Natural killer cell treated with Interleukin-12 subunit alpha and Interleukin-12 subunit beta and Interleukin-15 and Interleukin-18, amount 100 ng/mL, for 72 hours (primary cell): Measurements from ENCODE around the gene YPEL4. TPM values are rescaled to one million over a fixed set of nuclear protein-coding genes. Genes with fewer than 3 reads are reported as not detected.
"Not testable (repeated sequence)": the region's sequence is repeated elsewhere in the genome, so short reads cannot be mapped to it uniquely, and the experiment has no call there.

Source experiments
- ATAC-seq, 2 donors: fragments of 150-1000 bp; cut with Tn5 transposase in 1 of 2; sonication (Bioruptor Pico), chemical (Tn5 transposase) in 1 of 2; 2 replicates each; pipeline ENCODE4 v1.10.0; 2021
- DNase-seq: peaks from one replicate; pipeline ENCODE4 v3.0.0; 2022; ENCODE audit warnings: low spot score
- H3K27ac Mint-ChIP-seq, 2 donors: 1 replicate in 1 of 2; 2 replicates in 1 of 2; pipeline ENCODE4 v1.8.0; 2022; ENCODE audit warnings: mixed read lengths in 2 of 2, mild to moderate bottlenecking in 1 of 2, moderate library complexity in 1 of 2
- H3K27me3 Mint-ChIP-seq, 2 donors: 1 replicate in 1 of 2; 2 replicates in 1 of 2; pipeline ENCODE4 v1.8.0; 2022; ENCODE audit warnings: mixed read lengths in 2 of 2
- H3K36me3 Mint-ChIP-seq: one replicate; pipeline ENCODE4 v1.8.0; 2022; ENCODE audit warnings: mixed read lengths
- H3K4me1 Mint-ChIP-seq, 2 donors: 1 replicate in 1 of 2; 2 replicates in 1 of 2; pipeline ENCODE4 v1.8.0; 2022; ENCODE audit warnings: low read depth in 2 of 2, mixed read lengths in 2 of 2, mild to moderate bottlenecking in 1 of 2
- H3K4me3 Mint-ChIP-seq: one replicate; pipeline ENCODE4 v1.8.0; 2022; ENCODE audit warnings: mixed read lengths
- H3K9me3 Mint-ChIP-seq: 2 replicates; pipeline ENCODE4 v1.8.0; 2022; ENCODE audit warnings: mixed read lengths
- total RNA-seq, 2 donors: library from RNA; stranded (reverse); gene quantifications; one replicate each; pipeline ENCODE4 v1.2.3, GENCODE V29; 2022

YPEL4 gene
- not detected for total RNA-seq

GRCh38 chr11:57649826-57650738, at the start of gene YPEL4:
TSS of gene YPEL4 (minus strand) at chr11:57649912. CDS start at chr11:57647107, 2,805 bp downstream.
- Mint-ChIP-seq H3K4me3 (peak within 1 kb of the TSS; percentile 82), H3K27me3 (peaks cover 30 to 33% of the 10 kb centered on the region in 2 donors)
- ATAC-seq: peak; percentile 84 to 85

GRCh38 chr11:57698843-57699365, 49.2 kb upstream of the YPEL4 start:
- Mint-ChIP-seq H3K27me3 (no peaks in the 10 kb centered on the region), H3K4me3 (no peak overlapping the region), H3K36me3 (peaks cover 29% of the 10 kb centered on the region), H3K9me3 (no peaks in the 10 kb centered on the region), H3K27ac (no peak overlapping the region), H3K4me1 (no peaks in the 10 kb centered on the region)
- ATAC-seq: no peak
- no peak for DNase-seq

More at GRCh38 chr11:57649826-57650738, at the start of gene YPEL4:
- peaks cover 30 to 45% of the 10 kb centered on the region in 2 donors for H3K4me1 Mint-ChIP-seq
- H3K9me3 Mint-ChIP-seq: no peaks in the 10 kb centered on the region
- H3K36me3 Mint-ChIP-seq: no peaks in the 10 kb centered on the region
- DNase-seq: peak; percentile 71
- peak within 1 kb of the TSS in 1 of 2 donors; percentile 18 for H3K27ac Mint-ChIP-seq

GRCh38 chr11:57690474-57690873, 40.8 kb upstream of the YPEL4 start:
- not testable (repeated sequence) for H3K27ac Mint-ChIP-seq, ATAC-seq, H3K9me3 Mint-ChIP-seq, H3K4me3 Mint-ChIP-seq, H3K27me3 Mint-ChIP-seq, DNase-seq
- peaks cover 0 to 14% of the 10 kb centered on the region in 2 donors for H3K4me1 Mint-ChIP-seq
- peaks cover 31% of the 10 kb centered on the region for H3K36me3 Mint-ChIP-seq

GRCh38 chr11:57681168-57681567, 31.5 kb upstream of the YPEL4 start:
- no peaks in the 10 kb centered on the region for H3K27me3 Mint-ChIP-seq
- no peak overlapping the region for H3K4me3 Mint-ChIP-seq
- ATAC-seq (no peak), DNase-seq (no peak)
- no peaks in the 10 kb centered on the region for H3K9me3 Mint-ChIP-seq
- peaks cover 20% of the 10 kb centered on the region for H3K36me3 Mint-ChIP-seq
- H3K4me1 Mint-ChIP-seq: peaks cover 26 to 27% of the 10 kb centered on the region in 2 donors
- H3K27ac Mint-ChIP-seq: peak overlapping the region in 1 of 2 donors; percentile 37

- ATAC-seq (no peak), DNase-seq (no peak)
- Mint-ChIP-seq H3K4me3 (no peak overlapping the region), H3K9me3 (no peaks in the 10 kb centered on the region), H3K4me1 (peaks cover 31 to 32% of the 10 kb centered on the region in 2 donors), H3K27me3 (no peaks in the 10 kb centered on the region), H3K27ac (peak overlapping the region in 1 of 2 donors; percentile 37), H3K36me3 (peaks cover 20% of the 10 kb centered on the region)
Measured at GRCh38 chr11:57680552-57680874, 30.8 kb upstream of the YPEL4 start.

- Mint-ChIP-seq H3K4me1 (peaks cover 33 to 38% of the 10 kb centered on the region in 2 donors), H3K4me3 (no peak overlapping the region), H3K36me3 (peaks cover 20% of the 10 kb centered on the region), H3K9me3 (no peaks in the 10 kb centered on the region), H3K27me3 (no peaks in the 10 kb centered on the region), H3K27ac (no peak overlapping the region)
- DNase-seq: no peak
- no peak for ATAC-seq
Measured at GRCh38 chr11:57679396-57679795, 29.7 kb upstream of the YPEL4 start.

GRCh38 chr11:57675176-57675941, 25.6 kb upstream of the YPEL4 start:
- DNase-seq (no peak), ATAC-seq (no peak)
- Mint-ChIP-seq H3K27me3 (no peaks in the 10 kb centered on the region), H3K36me3 (peaks cover 20% of the 10 kb centered on the region), H3K9me3 (no peaks in the 10 kb centered on the region), H3K4me3 (no peak overlapping the region), H3K4me1 (peaks cover 36% of the 10 kb centered on the region in 2 donors), H3K27ac (peak overlapping the region in 1 of 2 donors; percentile 35)

GRCh38 chr11:57674251-57674650, 24.5 kb upstream of the YPEL4 start:
- no peak for ATAC-seq
- Mint-ChIP-seq H3K4me3 (no peak overlapping the region), H3K9me3 (no peaks in the 10 kb centered on the region), H3K4me1 (peaks cover 43 to 45% of the 10 kb centered on the region in 2 donors), H3K27me3 (no peaks in the 10 kb centered on the region), H3K27ac (peak overlapping the region in 1 of 2 donors; percentile 8), H3K36me3 (peaks cover 20% of the 10 kb centered on the region)
- DNase-seq: no peak

- peaks cover 42 to 43% of the 10 kb centered on the region in 2 donors for H3K4me1 Mint-ChIP-seq
- H3K27ac Mint-ChIP-seq: peak overlapping the region; percentile 99
- H3K27me3 Mint-ChIP-seq: no peaks in the 10 kb centered on the region
- ATAC-seq (peak; percentile 2 to 22), DNase-seq (no peak)
- H3K9me3 Mint-ChIP-seq: no peaks in the 10 kb centered on the region
- H3K36me3 Mint-ChIP-seq: peaks cover 23% of the 10 kb centered on the region
- H3K4me3 Mint-ChIP-seq: peak overlapping the region; percentile 97
Measured at GRCh38 chr11:57668434-57668782, 18.7 kb upstream of the YPEL4 start.

GRCh38 chr11:57667736-57668433, 18.2 kb upstream of the YPEL4 start, which contains the start of gene ZDHHC5:
TSS of gene ZDHHC5 (plus strand) at chr11:57668114. CDS start at chr11:57673091, 4,977 bp downstream.
- peak within 1 kb of the TSS; percentile 99 for H3K27ac Mint-ChIP-seq
- peaks cover 19% of the 10 kb centered on the region for H3K36me3 Mint-ChIP-seq
- peak; percentile 93 for ATAC-seq
- peaks cover 38% of the 10 kb centered on the region in 2 donors for H3K4me1 Mint-ChIP-seq
- DNase-seq: peak; percentile 100
- H3K9me3 Mint-ChIP-seq: no peaks in the 10 kb centered on the region
- peak within 1 kb of the TSS; percentile 97 for H3K4me3 Mint-ChIP-seq
- no peaks in the 10 kb centered on the region for H3K27me3 Mint-ChIP-seq

GRCh38 chr11:57667117-57667735, 17.5 kb upstream of the YPEL4 start:
- Mint-ChIP-seq H3K27ac (peak overlapping the region; percentile 99), H3K27me3 (no peaks in the 10 kb centered on the region), H3K9me3 (no peaks in the 10 kb centered on the region), H3K4me1 (peaks cover 39 to 41% of the 10 kb centered on the region in 2 donors), H3K4me3 (peak overlapping the region; percentile 97), H3K36me3 (peaks cover 20% of the 10 kb centered on the region)
- ATAC-seq: peak; percentile 83 to 87
- DNase-seq: peak; percentile 98

GRCh38 chr11:57663975-57664374, 14.3 kb upstream of the YPEL4 start:
- DNase-seq (no peak), ATAC-seq (no peak)
- Mint-ChIP-seq H3K27ac (peak overlapping the region in 1 of 2 donors; percentile 53), H3K36me3 (peaks cover 13% of the 10 kb centered on the region), H3K4me1 (peaks cover 24 to 28% of the 10 kb centered on the region in 2 donors), H3K9me3 (no peaks in the 10 kb centered on the region), H3K27me3 (no peaks in the 10 kb centered on the region), H3K4me3 (no peak overlapping the region)

GRCh38 chr11:57662893-57663292, 13.2 kb upstream of the YPEL4 start:
- no peak for ATAC-seq
- Mint-ChIP-seq H3K4me3 (no peak overlapping the region), H3K9me3 (no peaks in the 10 kb centered on the region), H3K36me3 (peaks cover 7% of the 10 kb centered on the region), H3K4me1 (peaks cover 26 to 30% of the 10 kb centered on the region in 2 donors), H3K27me3 (no peaks in the 10 kb centered on the region), H3K27ac (no peak overlapping the region)
- no peak for DNase-seq
